Loucy (cell line): ENCODE measurements around the gene TMEM129.
A peak's percentile ranks its signal among the peaks of the same experiment; 100 is the strongest.

Experiments used
- H2AFZ ChIP-seq: fragments of 200-600 bp; sonication (generic); 2 replicates; pipeline ENCODE4 v1.6.0; 2016; ENCODE audit warnings: antibody characterized with exemption, mild to moderate bottlenecking, low read length, moderate library complexity
- H3F3A ChIP-seq: fragments of 200-600 bp; 2 replicates; pipeline ENCODE4 v1.6.0; 2016; ENCODE audit warnings: antibody characterized with exemption, low read depth, mild to moderate bottlenecking
- H3K27me3 ChIP-seq: fragments of 200-600 bp; sonication (generic); 2 replicates; pipeline ENCODE4 v1.6.1; 2014; ENCODE audit warnings: low read length, mild to moderate bottlenecking; ENCODE audit not compliant: insufficient read depth, poor library complexity, severe bottlenecking
- H3K36me3 ChIP-seq: fragments of 200-600 bp; sonication (generic); 2 replicates; pipeline ENCODE4 v1.6.1; 2016; ENCODE audit warnings: low read length; ENCODE audit not compliant: insufficient read depth
- H3K4me1 ChIP-seq: fragments of 200-600 bp; sonication (generic); 2 replicates; pipeline ENCODE4 v1.5.1; 2014; ENCODE audit warnings: low read length, mild to moderate bottlenecking; ENCODE audit not compliant: insufficient read depth, poor library complexity, severe bottlenecking
- H3K4me2 ChIP-seq: fragments of 200-600 bp; sonication (generic); 2 replicates; pipeline ENCODE4 v1.6.0; 2014; ENCODE audit warnings: antibody characterized with exemption, low read length, low read depth, mild to moderate bottlenecking; ENCODE audit not compliant: poor library complexity, severe bottlenecking
- H3K4me3 ChIP-seq: fragments of 200-600 bp; sonication (generic); 2 replicates; pipeline ENCODE4 v1.5.1; 2014; ENCODE audit warnings: low read length, mild to moderate bottlenecking, mixed read lengths; ENCODE audit not compliant: poor library complexity, severe bottlenecking
- H3K79me2 ChIP-seq: fragments of 200-600 bp; sonication (generic); 2 replicates; pipeline ENCODE4 v1.6.1; 2014; ENCODE audit warnings: low read length; ENCODE audit not compliant: insufficient read depth
- H3K9ac ChIP-seq: fragments of 200-600 bp; sonication (generic); 2 replicates; pipeline ENCODE4 v1.6.0; 2014; ENCODE audit warnings: mild to moderate bottlenecking, low read depth, low read length, moderate library complexity; ENCODE audit not compliant: poor library complexity, severe bottlenecking
- H3K9me2 ChIP-seq: fragments of 200-600 bp; sonication (generic); replicated peaks from 2 replicates; pipeline ENCODE4 v1.6.1; 2016; ENCODE audit warnings: low read depth, low read length, mixed read lengths
- H3K9me3 ChIP-seq: fragments of 200-600 bp; sonication (generic); 2 replicates; pipeline ENCODE4 v1.6.1; 2014; ENCODE audit warnings: mild to moderate bottlenecking, antibody characterized with exemption, low read length, low read depth; ENCODE audit not compliant: insufficient read depth
- H4K20me1 ChIP-seq: fragments of 200-600 bp; sonication (generic); 2 replicates; pipeline ENCODE4 v1.6.0; 2014; ENCODE audit warnings: antibody characterized with exemption, low read length, mild to moderate bottlenecking; ENCODE audit not compliant: insufficient read depth, poor library complexity, severe bottlenecking
- CTCF ChIP-seq: fragments of 200-600 bp; sonication (generic); conservative IDR thresholded peaks from 2 replicates; pipeline ENCODE4 v1.5.1; 2014; ENCODE audit warnings: mild to moderate bottlenecking, antibody characterized with exemption, low read length
- EZH2phosphoT487 ChIP-seq: fragments of 200-600 bp; IDR thresholded peaks from 2 replicates; pipeline ENCODE4 v1.6.1; 2018; ENCODE audit warnings: antibody characterized with exemption, mild to moderate bottlenecking, moderate library complexity, borderline replicate concordance

The TMEM129 gene

DNA sequence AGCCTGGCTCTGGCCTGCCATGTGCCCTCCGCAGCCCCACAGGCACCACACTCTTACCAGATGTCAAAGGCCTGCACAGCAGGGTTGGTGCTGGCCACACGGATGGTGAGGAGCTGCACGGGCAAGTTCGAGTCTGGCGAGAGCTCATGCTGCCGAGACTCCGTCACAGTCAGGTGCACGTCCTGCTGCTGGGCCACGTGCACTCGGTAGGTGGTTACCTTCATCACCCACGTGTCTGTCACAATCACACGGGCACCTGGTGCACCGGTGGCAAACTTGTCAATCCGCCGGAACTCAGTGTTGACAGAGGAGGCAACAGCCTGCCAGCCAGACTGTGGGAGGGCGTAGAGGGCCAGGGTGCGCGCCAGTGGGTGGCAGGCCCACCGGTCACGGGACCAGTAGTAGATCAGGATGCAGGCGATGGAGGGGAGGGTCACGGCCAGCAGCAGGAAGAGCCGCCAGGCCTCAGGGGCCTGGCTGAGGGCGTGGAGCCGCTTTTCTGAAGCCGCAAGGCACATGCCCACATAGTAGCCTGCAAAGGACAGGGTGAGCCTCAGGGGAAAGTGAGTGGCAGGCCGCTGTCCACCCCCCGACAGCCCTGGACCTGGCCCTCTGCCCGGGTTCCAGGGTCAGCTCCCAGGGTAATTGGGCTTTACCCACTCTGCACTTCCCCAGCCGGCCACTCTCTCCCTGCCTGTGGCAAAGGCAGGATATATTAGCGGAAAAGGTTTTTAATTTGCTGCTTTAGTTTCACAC lies 2.9 kb downstream of the TMEM129 start:
- no peak for TF ChIP-seq EZH2phosphoT487
- no peak for TF ChIP-seq CTCF
- Histone ChIP-seq H3K9ac (peak overlapping the region; percentile 84), H3K79me2 (peaks cover 93% of the 10 kb centered on the region), H3K9me3 (no peaks in the 10 kb centered on the region), H3K36me3 (peaks cover 2% of the 10 kb centered on the region; the same call in 1 of the 2 replicates), H4K20me1 (peaks cover 64% of the 10 kb centered on the region), H3K9me2 (no peaks in the 10 kb centered on the region), H3K4me3 (no peak overlapping the region), H2AFZ (no peak overlapping the region), H3F3A (no peaks in the 10 kb centered on the region), H3K4me2 (peak overlapping the region; percentile 11), H3K4me1 (peaks cover 37% of the 10 kb centered on the region), H3K27me3 (no peaks in the 10 kb centered on the region)

- no peaks in the 10 kb centered on the region for H3F3A ChIP-seq
- no peak for TF ChIP-seq EZH2phosphoT487
- TF ChIP-seq CTCF: no peak
- H3K4me2 ChIP-seq: peak overlapping the region; percentile 81
- no peak overlapping the region for H2AFZ ChIP-seq
- H3K9ac ChIP-seq: no peak overlapping the region
- no peak overlapping the region for H3K4me3 ChIP-seq
- no peaks in the 10 kb centered on the region for H3K9me3 ChIP-seq
- no peaks in the 10 kb centered on the region for H3K27me3 ChIP-seq
- H3K36me3 ChIP-seq: no peaks in the 10 kb centered on the region; the same call in 1 of the 2 replicates
- peaks cover 90% of the 10 kb centered on the region for H3K79me2 ChIP-seq
- H3K9me2 ChIP-seq: no peaks in the 10 kb centered on the region
- peaks cover 32% of the 10 kb centered on the region for H3K4me1 ChIP-seq
- peaks cover 56% of the 10 kb centered on the region for H4K20me1 ChIP-seq
Measured at GRCh38 chr4:1717129-1718094, 3.7 kb downstream of the TMEM129 start.

- no peak overlapping the region for H2AFZ ChIP-seq
- peak overlapping the region; percentile 91 for H3K9ac ChIP-seq
- no peak overlapping the region for H3K4me3 ChIP-seq
- H3K36me3 ChIP-seq: no peaks in the 10 kb centered on the region; the same call in 1 of the 2 replicates
- H3K4me1 ChIP-seq: peaks cover 32% of the 10 kb centered on the region
- no peaks in the 10 kb centered on the region for H3K9me3 ChIP-seq
- peaks cover 85% of the 10 kb centered on the region for H3K79me2 ChIP-seq
- TF ChIP-seq EZH2phosphoT487 (no peak), CTCF (no peak)
- no peaks in the 10 kb centered on the region for H3K9me2 ChIP-seq
- H4K20me1 ChIP-seq: peaks cover 55% of the 10 kb centered on the region
- H3K27me3 ChIP-seq: no peaks in the 10 kb centered on the region
- H3K4me2 ChIP-seq: peak overlapping the region; percentile 81
- H3F3A ChIP-seq: no peaks in the 10 kb centered on the region
Measured at GRCh38 chr4:1716065-1716945, 4.8 kb downstream of the TMEM129 start.
